HG03196 (cell line): ENCODE measurements around the gene ISG20L2.
"Not testable (repeated sequence)": the region's sequence is repeated elsewhere in the genome, so short reads cannot be mapped to it uniquely, and the experiment has no call there.

Experiments
- ATAC-seq: cut with Tn5 transposase; IDR thresholded peaks from one replicate; pipeline ENCODE4 v1.9.1; 2021; ENCODE audit not compliant: unreplicated experiment

The ISG20L2 gene, protein sequence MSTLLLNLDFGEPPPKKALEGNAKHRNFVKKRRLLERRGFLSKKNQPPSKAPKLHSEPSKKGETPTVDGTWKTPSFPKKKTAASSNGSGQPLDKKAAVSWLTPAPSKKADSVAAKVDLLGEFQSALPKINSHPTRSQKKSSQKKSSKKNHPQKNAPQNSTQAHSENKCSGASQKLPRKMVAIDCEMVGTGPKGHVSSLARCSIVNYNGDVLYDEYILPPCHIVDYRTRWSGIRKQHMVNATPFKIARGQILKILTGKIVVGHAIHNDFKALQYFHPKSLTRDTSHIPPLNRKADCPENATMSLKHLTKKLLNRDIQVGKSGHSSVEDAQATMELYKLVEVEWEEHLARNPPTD

DNA sequence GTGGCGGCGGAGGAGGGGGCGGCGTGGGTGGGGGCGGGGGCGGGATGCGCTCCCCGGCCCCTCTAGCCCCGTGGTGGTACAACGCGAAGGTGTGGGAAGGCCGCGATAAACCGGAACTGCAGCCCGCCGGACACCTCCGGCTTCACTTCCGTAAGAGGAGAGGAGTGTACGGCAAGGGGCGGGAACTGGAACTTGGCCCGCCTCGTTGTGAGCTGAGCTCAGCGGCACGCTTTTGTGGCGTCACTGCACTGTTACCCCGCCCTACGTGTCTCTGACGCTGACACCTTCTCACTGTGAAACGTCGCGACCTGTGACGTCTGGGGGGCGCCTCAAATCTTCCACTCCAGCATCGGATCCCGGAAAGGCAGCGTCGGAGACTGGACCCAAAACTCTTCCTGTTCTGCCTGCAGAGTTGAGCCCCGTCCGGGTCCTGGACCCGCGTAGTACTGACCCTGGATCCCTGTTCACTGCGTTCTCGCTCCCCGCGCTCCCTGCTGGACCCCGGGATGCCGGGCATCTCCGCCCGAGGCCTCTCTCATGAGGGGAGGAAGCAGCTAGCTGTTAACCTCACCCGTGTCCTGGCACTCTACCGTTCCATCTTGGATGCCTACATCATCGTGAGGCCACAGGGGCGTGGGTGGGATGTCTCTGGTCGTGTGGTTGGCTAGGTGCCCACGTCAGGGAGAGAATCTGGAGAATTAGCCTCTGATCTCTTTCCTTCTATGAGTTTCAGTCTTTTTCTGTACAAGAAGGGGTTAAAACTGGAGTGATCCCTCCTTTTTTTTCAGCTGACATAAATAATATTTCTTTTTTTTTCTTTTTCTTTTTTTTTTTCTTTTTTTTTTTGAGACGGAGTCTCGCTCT, at the start of gene ISG20L2:
ISG20L2 (minus strand) TSS at position 168 of the 864 bp plus-strand sequence. CDS start 1,114 bp downstream, outside the sequence.
- ATAC-seq, result peak; percentile 81

DNA sequence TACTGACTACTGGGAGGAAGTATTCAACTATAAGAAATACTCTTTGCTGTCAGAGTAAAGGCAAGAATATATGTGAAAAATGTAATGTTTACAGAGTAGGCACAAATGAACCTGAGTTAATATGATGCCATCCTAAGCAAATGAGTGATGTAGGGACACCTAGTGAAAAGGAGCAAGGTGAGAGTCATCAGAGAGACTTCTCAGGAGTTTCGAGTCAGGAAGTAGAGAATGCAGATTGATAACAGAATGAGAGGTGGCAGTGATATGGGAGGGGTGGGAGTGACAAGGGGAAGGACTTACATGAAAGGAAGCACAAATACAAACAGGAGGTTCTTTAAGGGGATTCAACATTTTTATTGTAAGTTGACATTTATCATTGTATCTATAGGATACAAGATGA, 49.0 kb upstream of the ISG20L2 start:
- ATAC-seq, result no peak

DNA sequence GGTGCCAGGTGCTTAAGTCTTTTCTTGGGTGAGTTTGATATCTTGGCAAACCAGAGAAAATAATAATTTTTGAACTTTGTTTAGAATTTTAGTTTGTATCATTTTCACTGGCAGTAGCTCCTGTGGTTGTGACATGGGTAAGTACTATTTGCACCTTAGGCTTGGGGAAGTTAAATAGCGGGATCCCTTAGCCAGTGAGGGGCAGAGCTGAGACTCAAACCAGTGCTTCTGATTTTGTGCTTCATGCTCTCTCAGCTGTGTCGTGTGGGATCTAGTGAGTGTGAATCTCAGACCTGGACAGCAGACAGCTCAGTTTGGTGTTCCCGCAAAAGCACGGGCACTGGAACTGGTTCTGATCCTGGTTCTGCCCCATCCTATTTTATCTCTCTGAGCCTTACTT, 48.4 kb upstream of the ISG20L2 start:
- ATAC-seq, result no peak

DNA sequence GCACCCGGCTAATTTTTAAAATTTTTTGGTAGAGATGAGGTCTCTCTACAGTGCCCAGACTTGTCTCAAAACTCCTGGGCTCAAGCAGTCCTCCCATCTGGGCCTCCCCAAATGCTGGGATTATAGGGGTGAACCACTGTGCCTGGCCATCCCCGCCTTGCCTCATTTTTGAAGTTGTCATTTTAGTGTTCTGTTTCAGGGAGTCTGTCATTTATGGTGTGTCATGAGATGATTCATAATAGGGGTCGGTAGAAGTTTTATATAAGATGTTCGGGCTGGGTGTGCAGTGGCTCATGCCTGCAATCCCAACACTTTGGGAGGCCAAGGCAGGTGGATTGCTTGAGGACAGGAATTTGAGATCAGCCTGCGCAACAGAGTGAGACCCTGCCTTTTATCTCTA, 47.2 kb upstream of the ISG20L2 start:
- ATAC-seq, result no peak

DNA sequence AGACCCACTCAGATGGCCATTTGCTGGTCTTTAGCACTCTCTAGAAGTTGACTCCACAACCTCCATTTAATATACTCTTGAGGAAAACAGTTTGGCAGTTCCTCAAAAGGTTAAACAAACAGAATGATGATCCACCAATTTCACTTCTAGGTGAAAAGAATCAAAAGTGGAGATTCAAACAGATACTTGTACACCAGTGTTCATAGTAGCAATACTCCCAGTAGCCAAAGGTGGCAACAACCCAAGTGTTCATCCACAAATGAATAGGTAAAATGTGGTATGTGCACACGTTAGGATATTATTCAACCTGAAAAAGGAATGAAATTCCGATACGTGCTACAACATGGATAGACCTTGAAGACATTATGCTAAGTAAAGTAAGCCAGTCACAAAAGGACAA, 45.0 kb upstream of the ISG20L2 start:
- no peak for ATAC-seq

DNA sequence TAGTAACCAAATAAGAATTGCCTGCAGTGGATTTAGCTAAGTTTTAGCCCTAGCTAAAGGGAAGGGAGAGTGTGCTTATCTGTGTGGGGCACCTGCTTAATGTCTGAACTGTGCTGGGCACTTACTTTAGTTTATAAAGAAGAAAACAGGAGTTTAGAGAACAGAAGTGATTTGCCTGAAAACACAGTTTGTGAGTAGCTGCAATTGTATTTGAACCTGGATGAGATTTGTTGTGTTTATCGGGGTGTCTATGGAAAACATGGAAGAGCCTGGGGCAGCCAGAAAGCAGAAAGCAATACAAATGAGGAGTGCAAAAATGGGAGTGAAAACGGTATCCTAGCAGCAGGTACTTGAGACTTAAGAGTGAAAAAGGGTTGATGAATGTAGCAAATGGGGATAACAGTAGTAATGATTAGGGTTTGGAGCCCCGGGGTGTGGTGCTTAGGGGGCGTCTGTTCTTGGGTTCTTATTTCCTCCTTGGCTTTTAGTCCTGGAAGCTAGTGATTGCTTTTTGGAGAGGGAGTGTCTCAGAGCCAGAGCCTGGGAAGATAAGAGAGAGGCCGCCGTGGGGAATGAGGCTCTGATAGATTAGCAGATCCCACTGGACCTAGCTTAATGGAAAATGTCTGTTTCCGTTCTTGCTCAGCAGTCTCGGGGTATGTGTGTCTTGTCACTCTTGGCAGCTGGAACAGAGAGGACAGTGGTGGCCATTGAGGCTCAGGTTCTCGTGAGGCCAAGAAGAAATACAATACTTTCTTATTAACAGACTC, 44.3 kb upstream of the ISG20L2 start:
- ATAC-seq, result no peak

DNA sequence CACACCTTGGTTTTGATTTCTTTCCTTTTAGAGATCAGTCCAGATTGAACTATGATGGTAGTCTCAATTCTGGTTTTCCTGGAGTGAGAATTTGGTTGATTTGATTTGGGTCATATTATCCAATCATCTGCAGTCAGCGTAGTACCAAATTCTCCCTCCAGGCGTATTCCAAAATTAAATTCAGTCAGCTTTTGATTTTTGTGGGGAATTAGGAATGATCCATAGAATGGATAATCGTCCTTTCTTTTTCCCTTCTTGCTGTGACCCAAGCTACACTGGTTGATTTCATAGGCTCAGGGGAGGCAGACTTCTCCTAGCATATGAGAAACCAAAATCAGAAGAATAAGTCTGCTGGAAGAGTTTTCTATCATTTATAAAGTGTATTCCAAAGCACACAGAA, 43.7 kb upstream of the ISG20L2 start:
- no peak for ATAC-seq

DNA sequence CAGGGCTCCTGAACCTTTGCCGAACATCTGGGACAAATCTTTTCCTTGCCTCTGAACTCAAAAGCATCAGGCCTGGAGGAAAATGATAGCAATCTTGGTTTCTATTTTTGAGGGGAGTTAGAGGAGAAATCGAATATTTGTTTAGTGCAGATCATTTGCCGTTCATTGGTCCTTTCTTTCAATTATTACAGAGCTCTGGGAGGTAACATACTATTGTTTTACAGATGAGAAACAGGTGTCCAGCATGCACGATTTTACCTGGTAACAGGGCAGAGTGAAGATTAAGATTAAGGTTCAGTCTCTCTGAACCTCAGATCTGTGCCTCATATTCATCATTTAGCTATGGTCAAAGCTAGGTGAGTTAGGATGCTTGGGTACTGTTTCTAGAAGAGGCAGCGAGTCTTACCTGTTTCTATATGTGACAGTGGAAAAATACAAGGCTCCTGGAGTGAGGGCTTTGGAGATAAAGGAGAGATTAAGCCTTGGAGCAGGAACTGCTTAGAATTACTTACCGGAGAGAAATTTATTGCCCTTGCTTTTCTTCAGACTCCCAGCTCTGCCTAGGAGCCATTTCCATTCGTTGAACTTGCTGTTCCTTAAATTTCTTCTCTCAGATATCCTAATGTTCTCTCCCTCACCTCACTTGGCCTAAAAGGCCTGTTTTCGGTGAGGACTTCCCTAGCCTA, 40.2 kb upstream of the ISG20L2 start:
- no peak for ATAC-seq

DNA sequence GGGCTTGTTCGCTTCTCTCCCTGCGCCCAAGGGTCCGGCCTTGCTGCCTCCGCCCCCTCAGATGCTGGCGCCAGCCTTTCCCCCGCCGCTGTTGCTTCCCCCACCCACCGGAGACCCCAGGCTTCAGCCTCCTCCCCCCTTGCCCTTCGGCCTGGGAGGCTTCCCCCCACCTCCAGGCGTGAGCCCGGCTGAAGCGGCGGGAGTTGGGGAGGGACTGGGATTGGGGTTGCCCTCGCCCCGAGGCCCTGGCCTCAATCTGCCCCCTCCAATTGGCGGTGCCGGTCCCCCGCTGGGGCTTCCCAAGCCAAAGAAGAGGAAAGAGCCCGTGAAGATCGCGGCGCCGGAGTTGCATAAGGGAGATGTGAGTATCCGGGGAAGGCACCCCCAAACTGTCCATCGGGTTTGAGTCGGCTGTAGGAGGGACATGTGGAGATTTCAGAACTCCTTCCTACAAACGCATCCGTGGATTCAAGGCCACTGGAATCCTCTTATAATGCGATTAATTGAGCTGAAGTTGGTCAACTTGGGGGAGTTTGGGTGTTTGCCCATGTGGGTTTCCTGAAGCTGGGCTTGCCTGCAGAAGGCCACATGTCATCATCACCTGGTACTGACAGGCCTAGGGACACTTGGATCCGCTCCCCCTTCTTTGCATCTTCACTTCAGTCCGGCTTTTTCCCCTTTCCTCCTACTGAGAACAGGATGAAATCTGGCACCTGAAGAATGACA, 39.5 kb upstream of the ISG20L2 start:
- ATAC-seq, result peak; percentile 20

DNA sequence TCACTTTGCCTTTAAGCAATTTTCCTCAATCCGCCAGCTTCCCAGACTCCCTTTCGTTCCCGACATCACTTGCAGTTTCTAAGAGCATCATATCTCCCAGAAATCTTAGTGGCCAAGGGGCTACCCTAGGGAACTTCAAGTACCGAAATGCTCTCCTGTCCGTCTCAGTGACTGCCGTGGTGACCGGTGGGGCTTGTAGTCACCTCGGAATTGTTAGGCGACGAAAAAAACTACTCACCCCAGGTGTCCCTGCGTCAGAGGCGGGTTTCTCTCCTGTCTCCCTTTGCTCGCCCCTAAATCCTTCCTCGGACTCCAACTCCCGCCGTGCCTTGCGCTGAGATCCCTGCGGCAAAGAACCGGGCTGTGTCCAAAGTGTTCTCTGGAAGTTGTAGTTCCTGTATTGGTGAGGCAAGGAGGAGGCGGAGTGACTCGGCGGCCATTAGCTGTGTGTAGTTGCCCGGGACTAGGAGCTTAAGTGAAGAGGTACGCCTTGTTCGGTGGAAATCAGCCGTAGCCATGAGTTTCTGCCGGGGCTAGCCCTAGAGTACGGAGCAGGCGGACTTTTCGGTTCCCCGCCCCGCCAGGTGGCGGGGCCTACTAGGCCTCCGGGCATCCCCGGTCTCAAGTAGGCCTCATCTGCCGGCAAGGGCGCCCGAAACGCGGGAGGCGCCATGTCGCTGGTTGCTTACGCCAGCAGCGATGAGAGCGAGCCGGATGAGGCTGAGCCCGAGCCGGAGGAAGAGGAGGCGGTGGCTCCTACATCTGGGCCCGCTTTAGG, 38.7 kb upstream of the ISG20L2 start, which contains the start of gene PRCC:
PRCC (plus strand) TSS at position 435 of the 778 bp plus-strand sequence; CDS start at position 672, 237 bp downstream.
- ATAC-seq, result peak; percentile 91

DNA sequence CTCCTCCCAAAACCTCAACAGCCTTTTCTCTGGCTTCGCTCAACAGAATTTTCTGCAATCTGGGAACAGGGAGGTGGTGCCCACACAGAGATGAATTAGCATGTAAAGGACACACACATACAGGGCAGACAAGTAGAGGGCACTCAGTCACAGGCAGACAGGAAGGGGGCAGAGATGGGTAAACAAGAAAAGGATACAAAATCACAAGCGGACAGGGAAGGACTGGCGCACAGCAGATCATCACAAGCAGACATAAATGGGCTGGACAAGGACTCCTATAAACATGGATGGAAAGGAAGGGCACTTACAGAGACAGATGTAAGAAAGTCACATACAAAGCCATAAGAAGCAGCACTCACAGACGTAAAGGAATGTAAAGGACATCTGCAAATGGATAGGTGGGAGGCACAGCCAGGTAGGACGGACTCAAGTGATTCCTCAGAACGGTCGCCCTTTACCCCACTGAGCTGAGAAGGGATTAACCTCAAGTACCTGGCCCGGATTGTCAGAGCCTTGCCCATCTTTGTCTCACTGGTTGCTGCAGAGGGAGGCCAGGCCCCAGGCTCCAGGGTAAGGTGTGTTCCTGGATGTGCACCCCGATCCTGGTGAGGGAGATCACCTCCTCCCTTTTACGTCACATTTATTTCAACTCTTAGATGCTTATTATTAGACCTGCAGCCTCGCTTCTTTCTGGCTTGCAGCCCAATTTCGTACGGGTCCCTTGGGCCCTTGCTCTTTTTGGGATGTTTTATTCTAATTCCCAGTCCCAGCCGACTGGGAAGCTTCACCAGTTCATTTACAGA, 37.9 kb upstream of the ISG20L2 start:
- ATAC-seq, result peak; percentile 5

DNA sequence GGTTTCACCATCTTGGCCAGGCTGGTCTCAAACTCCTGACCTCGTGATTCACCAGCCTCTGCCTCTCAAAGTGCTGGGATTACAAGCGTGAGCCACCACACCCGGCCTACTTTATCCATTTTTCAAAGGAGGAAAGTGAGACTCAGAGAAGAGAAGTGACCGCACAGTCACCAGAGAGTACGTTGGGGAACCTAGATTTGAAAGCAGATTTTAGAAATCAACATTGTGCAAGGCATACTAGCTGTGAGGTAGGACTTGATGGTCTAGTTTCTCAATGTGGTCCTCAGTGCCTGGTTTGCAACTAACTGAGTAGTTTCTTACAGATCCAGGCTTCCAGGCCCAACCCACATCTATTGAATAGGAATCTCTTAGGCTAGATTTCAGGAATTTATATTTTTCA, 37.1 kb upstream of the ISG20L2 start:
- ATAC-seq, result no peak

DNA sequence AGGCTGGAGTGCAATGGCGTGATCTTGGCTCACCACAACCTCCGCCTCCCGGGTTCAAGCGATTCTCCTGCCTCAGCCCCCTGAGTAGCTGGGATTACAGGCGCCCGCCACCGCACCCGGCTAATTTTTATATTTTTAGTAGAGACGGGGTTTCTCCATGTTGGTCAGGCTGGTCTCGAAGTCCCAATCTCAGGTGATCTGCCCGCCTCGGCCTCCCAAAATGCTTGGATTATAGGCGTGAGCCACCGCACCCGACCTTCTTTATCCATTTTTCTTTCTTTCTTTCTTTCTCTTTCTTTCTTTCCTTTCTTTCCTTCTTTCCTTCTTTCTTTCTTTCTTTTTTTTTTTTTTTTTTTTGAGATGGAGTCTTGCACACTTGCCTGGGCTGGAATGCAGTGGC, 36.6 kb upstream of the ISG20L2 start:
- ATAC-seq, result not testable (repeated sequence)

DNA sequence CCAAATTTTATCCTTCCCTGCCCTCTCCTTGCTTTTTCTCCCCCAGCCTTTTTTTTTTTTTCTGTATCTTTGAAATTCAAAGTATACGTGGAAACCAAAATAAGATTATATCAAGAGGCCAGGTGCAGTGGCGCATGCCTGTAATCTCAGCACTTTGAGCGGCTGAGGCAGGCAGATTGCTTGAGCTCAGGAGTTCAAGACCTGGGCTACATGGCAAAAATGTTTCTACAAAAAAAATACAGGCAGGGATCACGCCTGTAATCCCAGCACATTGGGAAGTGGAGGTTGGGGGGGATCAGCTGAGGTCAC, 32.2 kb upstream of the ISG20L2 start:
- ATAC-seq, result no peak

DNA sequence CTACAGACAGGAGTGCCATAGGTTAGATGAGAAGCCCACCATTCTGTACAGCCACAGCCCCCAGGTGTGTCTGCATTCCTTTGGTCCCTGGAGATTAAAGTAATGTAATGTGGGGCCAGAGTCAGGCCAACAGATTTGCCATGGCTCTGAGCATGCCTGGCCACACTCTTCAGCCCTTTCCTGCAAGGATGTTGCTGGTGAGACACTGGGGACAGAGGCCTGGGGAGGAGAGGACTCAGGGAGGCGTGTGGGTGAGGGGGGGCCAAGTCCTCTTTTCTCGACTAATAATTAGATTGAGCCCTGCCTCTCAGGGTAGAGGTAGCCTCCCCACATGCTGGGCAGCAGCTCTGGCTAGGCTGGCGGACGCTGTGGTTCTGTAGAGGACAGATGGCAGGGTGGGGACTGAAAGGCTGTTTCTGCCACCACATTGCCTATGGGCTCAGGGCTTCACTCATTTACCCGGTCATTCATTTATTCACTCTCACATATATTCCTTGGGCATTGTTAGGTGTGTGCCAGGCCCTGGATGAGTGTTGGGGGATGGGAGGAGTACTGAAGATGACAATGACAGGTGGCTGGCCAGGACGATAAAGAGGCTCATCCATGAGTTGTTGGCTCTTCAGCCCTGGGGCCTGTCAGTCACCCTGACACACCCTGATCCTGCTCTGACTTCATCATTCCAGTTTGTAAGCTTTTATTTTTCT, 31.7 kb upstream of the ISG20L2 start:
- ATAC-seq, result no peak

DNA sequence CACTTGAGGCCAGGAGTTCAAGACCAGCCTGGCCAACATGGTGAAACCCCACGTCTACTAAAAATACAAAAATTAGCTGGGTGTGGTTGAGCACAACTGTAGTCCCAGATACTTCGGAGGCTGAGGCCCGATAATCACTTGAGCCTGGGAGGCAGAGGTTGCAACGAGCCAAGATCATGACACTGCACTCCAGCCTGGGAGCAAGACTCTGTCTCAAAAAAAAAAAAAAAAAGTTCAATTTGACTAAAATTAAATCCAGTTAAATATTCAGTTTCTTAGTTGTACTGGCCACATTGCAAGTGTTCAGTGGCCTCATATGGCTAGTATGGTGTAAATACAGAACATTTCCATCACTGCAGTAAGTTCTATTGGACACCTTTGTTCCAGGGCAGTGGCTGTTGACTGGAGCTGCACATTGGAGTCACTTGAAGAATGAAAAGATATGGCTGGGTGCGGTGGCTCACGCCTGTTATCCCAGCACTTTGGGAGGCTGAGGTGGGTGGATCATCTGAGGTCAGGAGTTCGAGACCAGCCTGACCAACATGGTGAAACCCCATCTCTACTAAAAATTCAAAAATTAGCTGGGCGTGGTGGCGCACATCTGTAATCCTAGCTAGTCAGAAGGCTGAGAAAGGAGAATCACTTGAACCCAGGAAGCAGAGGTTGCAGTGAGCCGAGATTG, 29.1 kb upstream of the ISG20L2 start:
- not testable (repeated sequence) for ATAC-seq

DNA sequence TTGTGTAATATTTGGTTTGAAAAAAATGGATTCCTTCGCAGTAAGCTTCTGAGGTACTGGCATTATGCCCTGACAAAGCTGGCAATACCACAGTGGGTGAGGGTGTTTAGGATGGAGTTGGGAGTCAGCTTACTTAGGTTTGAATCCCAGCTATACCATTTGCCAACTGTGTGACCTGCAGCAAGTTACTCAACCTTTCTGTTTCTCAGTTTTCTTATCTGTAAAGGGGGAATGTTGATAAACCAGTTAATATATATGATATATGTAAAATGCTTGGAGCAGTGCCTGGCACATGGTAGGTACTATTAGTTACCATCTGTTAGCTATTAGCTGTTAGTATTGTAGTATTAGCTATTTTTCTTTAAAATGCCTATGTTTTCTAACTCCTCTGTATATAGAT, 27.8 kb upstream of the ISG20L2 start:
- no peak for ATAC-seq
